SH-SY5Y (cell line): Measurements from ENCODE around the gene ADGRG1.

Experiments used
- GATA2 ChIP-seq: IDR thresholded peaks from 2 replicates; pipeline ENCODE4 v1.6.1; 2011; ENCODE audit warnings: mild to moderate bottlenecking, low read depth, low read length
- GATA3 ChIP-seq: IDR thresholded peaks from 2 replicates; pipeline ENCODE4 v1.6.1; 2011; ENCODE audit warnings: low read depth, mild to moderate bottlenecking, low read length, moderate library complexity

The ADGRG1 gene

DNA sequence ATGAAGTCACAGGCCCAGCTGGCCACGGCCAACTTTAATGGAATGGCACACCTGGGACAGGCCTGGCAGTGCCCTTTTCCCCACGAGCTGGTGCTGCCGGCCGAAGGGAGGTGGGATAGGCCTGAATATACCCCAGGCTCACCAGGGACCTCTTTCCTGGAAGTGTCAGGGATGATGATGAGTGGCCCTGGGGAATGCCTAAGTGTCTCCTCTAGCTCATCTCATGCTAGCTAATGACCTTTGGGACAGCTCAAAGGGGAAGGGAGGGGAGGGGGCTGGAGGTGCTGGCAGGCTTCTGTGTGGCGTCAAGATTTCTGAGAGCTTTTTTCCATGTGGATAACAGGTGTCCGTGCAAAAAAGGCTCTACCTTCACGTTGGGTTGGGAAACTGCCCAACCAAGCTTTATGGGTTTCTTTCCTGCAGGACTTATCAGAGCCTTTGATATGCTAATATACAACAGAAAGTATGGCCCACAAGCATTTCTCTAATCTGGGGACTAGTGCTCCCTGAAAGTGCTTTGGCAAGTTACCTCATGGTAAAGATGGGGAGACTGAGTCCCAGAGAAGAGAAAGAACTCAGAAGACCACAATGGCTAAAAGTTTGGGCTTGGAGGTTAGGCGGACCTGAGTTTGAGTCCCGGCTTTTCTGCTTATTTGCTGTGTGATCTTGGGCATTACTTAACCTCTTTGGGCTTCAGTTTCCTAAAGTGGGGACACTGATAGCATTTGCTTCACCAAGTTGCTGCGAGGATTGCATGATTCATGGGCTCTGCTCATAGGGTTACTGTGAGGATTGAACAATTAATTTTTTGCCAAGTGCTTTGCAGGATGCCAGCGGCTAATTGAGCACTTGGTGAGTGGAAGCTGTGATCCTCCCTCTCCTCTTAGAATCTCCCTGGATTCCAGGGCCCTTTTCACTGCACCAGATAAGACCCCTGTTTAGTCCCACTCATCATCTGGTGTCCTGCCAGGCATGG lies 14.0 kb downstream of the ADGRG1 start:
- no peak for TF ChIP-seq GATA2
- no peak for TF ChIP-seq GATA3

- no peak for TF ChIP-seq GATA3
- no peak for TF ChIP-seq GATA2
Observed at GRCh38 chr16:57643147-57643874, 14.9 kb downstream of the ADGRG1 start.

DNA sequence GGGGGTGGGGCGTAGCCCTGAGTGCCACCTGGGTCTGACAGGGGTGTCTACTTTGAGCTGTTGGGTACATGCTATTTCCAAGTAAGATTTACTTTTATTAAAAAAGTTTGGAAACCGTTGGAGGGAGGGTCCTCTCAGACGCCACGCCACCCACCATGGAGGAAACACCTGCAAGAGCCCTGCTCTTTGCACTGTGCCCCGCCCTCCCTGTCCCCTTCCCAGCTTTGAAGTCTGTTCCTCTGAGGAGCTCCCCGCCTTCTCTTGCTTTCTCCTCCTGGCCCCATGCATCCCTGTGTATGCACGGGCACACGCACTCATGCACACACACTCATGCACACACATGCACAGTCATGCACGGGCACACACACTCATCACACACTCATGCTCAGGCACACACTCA lies 15.5 kb downstream of the ADGRG1 start:
- TF ChIP-seq GATA3 (no peak), GATA2 (no peak)

DNA sequence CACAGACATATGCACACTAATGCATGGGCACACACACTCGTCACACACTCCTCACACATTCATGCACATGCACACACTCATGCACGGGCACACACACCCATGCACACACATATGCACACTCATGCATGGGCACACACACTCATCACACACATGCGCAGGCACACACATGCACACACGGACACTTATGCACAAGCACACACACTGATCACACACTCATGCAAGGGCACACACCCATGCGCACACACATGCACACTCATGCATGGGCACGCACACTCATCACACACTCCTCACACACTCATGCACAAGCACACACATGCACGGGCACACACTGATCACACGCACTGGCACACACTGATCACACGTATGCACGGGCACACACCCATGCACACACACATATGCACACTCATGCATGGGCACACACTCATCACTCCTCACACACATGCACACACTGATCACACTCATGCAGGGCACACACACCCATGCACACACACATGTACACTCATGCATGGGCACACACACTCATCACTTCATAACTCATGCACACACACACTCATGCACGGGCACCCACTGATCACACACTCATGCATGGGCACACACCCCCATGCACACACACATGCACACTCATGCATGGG lies 16.1 kb downstream of the ADGRG1 start:
- TF ChIP-seq GATA2 (no peak), GATA3 (no peak)

DNA sequence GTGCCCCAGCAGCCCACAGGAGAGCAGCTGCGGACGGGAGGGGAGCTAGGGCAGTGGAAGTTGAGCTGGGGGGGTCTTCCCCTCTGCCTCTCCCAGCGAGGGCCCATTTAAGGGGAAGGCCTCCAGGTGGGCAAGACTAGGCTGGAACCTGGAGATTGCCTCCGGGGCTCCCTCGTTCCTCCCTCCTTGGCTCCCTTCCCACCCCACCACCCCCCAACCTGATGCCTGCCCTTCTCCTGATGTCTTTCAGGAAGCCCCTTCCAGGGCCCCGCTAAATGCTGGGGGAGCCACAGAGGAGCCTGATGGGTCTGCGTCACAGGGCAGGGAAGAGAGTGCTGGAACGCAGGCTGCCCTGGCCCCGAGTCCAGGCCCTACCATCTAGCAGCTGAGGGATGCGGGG lies 16.7 kb downstream of the ADGRG1 start:
- no peak for TF ChIP-seq GATA3

GRCh38 chr16:57645691-57646387 lies 17.4 kb downstream of the ADGRG1 start:
- no peak for TF ChIP-seq GATA3
- TF ChIP-seq GATA2: no peak

- TF ChIP-seq GATA2: no peak
- TF ChIP-seq GATA3: no peak
Observed at GRCh38 chr16:57646388-57647039, 18.1 kb downstream of the ADGRG1 start.

DNA sequence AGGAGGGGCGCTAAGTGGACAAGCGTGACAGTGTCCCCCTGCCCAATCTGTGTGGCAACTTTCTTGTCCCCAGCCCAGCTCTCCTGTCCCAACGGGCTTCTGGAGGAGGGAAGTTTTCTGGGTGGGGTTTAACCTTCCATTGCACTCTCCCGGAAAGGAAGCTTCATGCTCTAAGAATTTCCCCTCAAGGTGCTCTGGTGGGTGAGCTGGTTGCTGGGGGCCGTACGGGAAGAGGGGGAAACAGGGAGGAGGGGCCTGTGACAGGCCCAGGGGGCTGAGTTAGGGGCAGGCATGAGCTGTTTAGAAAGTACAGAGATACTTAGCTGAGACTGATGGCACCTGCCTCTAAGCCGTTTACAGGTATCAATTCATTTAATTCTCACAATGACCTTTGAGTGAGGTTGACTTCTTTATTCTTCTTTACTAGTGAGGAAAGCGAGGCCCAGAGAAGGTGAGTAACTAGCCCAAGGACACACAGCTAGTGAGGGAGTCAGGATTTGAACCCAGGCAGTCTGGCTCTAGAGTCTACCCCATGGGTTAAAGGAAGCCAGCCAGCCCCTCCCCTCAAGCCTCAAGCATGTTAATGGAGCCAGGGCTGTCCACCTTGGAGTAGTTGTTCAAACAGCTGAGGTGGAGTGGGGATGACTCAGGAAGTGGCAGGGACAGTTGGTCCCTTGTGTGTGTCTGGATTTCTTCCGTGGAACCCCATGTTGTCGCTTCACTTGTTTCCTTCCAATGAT lies 18.9 kb downstream of the ADGRG1 start:
- TF ChIP-seq GATA3 (no peak), GATA2 (no peak)

GRCh38 chr16:57648125-57648524 lies 19.7 kb downstream of the ADGRG1 start:
- TF ChIP-seq GATA2 (no peak), GATA3 (no peak)

DNA sequence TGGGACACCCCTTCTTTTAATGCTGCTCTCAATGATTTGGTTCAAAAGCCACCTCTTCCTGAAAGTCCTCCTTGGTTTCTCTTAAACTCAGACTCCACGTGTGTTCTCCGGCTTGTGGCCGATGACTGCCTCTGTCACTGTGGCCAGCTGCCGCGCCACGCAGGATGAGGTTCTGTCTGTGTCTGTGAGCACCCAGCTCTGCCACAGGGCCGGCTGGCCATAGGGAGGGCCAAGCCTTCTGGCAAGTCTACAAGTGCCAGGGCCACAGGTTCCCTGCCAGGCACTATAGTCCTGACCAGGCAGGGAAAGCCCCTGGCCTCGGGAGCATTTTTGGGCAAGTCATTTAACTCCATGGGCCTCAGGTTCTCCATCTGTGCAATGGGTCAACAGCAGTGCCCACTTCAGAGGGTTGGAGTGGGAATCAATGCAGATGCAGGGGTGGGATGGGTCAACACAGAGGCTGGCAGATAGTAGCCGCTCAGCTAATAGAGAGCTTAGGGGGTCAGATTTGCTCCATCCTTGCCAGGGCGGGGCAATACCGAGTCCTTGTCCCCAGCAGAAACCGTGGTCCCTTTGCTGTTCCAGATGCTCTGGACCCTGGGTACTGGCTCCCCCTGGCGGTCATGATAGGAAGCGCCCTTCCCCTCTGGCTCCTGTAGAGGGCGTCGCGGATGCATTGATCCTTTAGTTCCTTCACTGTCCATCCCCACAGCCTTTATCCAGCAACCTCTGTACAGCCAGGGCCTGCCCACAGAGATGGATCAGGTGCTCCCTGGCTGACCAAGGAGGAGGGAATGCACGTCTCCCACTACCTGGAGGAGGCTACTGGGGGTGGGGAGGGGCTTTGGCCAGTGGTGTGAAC lies 20.4 kb downstream of the ADGRG1 start:
- TF ChIP-seq GATA2: no peak
- TF ChIP-seq GATA3: no peak

DNA sequence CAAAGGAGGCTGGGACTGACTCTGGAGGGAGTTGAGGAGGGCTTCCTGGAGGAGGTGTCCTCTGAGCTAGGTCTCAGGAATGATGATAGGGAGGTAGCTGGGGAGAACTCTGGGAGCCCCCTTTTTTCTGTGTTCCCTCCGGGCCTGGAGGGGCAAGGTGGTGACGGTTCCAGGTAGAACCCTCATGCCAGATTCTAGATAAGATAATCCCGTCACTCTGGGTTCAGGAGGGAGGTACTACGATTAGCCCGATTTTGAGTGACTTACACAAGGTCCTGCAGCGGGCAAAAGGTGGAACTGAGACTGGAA lies 21.0 kb downstream of the ADGRG1 start:
- TF ChIP-seq GATA2: peak; percentile 18; the same call in 1 of the 2 replicates
- TF ChIP-seq GATA3: no peak

- TF ChIP-seq GATA3 (no peak), GATA2 (no peak)
Observed at GRCh38 chr16:57649846-57650245, 21.4 kb downstream of the ADGRG1 start.

DNA sequence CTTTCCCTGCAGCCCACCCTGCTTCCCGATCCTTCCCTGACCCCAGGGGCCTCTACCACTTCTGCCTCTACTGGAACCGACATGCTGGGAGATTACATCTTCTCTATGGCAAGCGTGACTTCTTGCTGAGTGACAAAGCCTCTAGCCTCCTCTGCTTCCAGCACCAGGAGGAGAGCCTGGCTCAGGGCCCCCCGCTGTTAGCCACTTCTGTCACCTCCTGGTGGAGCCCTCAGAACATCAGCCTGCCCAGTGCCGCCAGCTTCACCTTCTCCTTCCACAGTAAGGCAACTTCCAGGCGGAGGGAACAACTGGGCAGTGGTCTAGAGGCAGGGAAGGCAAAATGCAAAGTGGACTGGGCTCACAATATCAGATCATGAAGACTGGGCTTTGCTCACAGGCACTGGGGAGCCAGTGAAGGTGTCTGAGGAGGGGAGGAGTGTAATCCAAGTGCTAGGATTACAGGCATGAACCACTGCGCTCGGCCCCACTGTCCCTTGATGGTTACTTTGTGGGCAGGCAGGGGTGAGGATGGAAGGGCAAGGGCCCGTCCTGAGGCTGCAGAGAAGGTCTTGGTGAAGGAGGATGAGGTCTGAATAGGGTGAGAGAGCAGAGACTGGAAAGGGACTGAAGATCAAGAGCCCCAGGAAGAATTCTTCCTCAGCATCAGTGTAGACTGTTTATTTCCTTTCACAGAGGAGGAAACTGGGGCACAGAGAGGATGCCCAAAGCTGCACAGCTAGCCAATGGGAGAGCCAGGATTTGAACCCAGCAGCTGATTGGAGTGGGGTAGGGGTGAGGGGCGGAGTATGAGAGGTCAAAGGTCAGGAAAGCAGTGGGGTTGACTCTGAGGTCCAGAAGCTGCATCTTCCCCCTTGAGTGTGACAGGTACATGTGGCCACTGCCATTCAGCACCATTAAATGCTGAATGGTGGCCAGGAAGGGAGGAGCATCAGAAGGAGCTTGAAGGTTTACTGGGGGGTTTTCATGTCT lies 23.2 kb downstream of the ADGRG1 start:
- TF ChIP-seq GATA2 (no peak), GATA3 (no peak)
